Muscle of leg (tissue), 11 donors: Measurements from ENCODE around the gene EPB41. TPM values are rescaled to one million over a fixed set of nuclear protein-coding genes. Genes with fewer than 3 reads are reported as not detected.
A peak's percentile ranks its signal among the peaks of the same experiment; 100 is the strongest.
"Not testable (repeated sequence)": the region's sequence is repeated elsewhere in the genome, so short reads cannot be mapped to it uniquely, and the experiment has no call there.

Experiments used
- DNase-seq: peaks from one replicate; pipeline ENCODE4 v3.0.0; 2013
- H3K27ac ChIP-seq: one replicate; pipeline ENCODE4 v1.5.1; 2013; ENCODE audit warnings: mild to moderate bottlenecking, low read length, control low read depth
- H3K27me3 ChIP-seq: one replicate; pipeline ENCODE4 v1.6.1; 2013; ENCODE audit warnings: low read length; ENCODE audit not compliant: control insufficient read depth, insufficient read depth
- H3K36me3 ChIP-seq: one replicate; pipeline ENCODE4 v1.6.1; 2013; ENCODE audit warnings: low read length; ENCODE audit not compliant: control insufficient read depth, insufficient read depth
- H3K4me1 ChIP-seq: one replicate; pipeline ENCODE4 v1.6.1; 2013; ENCODE audit warnings: low read length; ENCODE audit not compliant: control insufficient read depth, insufficient read depth
- H3K4me3 ChIP-seq: one replicate; pipeline ENCODE4 v1.5.1; 2013; ENCODE audit warnings: low read length, control low read depth
- H3K9me3 ChIP-seq: replicated peaks from 2 replicates; pipeline ENCODE4 v1.6.1; 2013; ENCODE audit warnings: low read depth, low read length; ENCODE audit not compliant: control insufficient read depth
- WGBS: methylation state at CpG from one replicate; pipeline ENCODE4 v1.1.5; 2013; ENCODE audit warnings: missing lambda C conversion rate; ENCODE audit not compliant: insufficient coverage; 5-methylcytosine and 5-hydroxymethylcytosine counted together
- polyA plus RNA-seq, 8 donors: library from polyadenylated mRNA; unstranded; fragments of 120-200 nt; gene quantifications; one replicate each; pipeline versions ENCODE4 v1.2.1 to v1.2.3, GENCODE V29; 2013; ENCODE audit warnings: inconsistent platforms in 1 of 8, low replicate concordance in 1 of 8; ENCODE audit not compliant: insufficient read length in 8 of 8, insufficient read depth in 1 of 8
- total RNA-seq: library from RNA; stranded (reverse); fragments of 120-200 nt; gene quantifications from one replicate; pipeline ENCODE4 v1.2.4, GENCODE V29; 2013

The EPB41 gene
- total and polyA plus RNA-seq, 9 donors: 7.2 to 14.3 (median 9.5) TPM

GRCh38 chr1:28936528-28936927 is 22.2 kb downstream of the EPB41 start:
- DNase-seq: no peak
- Histone ChIP-seq H3K36me3 (no peaks in the 10 kb centered on the region), H3K27me3 (no peaks in the 10 kb centered on the region), H3K9me3 (no peaks in the 10 kb centered on the region), H3K27ac (no peak overlapping the region), H3K4me1 (no peaks in the 10 kb centered on the region), H3K4me3 (no peak overlapping the region)

GRCh38 chr1:28943581-28943980 is 29.2 kb downstream of the EPB41 start:
- H3K9me3 ChIP-seq, H3K4me1 ChIP-seq, H3K36me3 ChIP-seq, H3K27me3 ChIP-seq, H3K27ac ChIP-seq, DNase-seq, H3K4me3 ChIP-seq: not testable (repeated sequence)
- WGBS: no CpG with 5 or more reads among the region's 3 CpGs

GRCh38 chr1:28950006-28950405 is 35.6 kb downstream of the EPB41 start:
- no peaks in the 10 kb centered on the region for H3K27me3 ChIP-seq
- H3K36me3 ChIP-seq: no peaks in the 10 kb centered on the region
- H3K4me3 ChIP-seq: no peak overlapping the region
- WGBS: no CpG with 5 or more reads among the region's 1 CpG
- H3K4me1 ChIP-seq: no peaks in the 10 kb centered on the region
- H3K9me3 ChIP-seq: no peaks in the 10 kb centered on the region
- H3K27ac ChIP-seq: no peak overlapping the region
- DNase-seq: no peak

GRCh38 chr1:28950449-28950848 is 36.1 kb downstream of the EPB41 start:
- Histone ChIP-seq H3K27me3 (no peaks in the 10 kb centered on the region), H3K4me1 (no peaks in the 10 kb centered on the region), H3K4me3 (no peak overlapping the region), H3K27ac (no peak overlapping the region), H3K36me3 (no peaks in the 10 kb centered on the region), H3K9me3 (no peaks in the 10 kb centered on the region)
- no peak for DNase-seq

GRCh38 chr1:28954126-28954726 is 39.9 kb downstream of the EPB41 start:
- peak; percentile 49 for DNase-seq
- Histone ChIP-seq H3K27me3 (no peaks in the 10 kb centered on the region), H3K36me3 (no peaks in the 10 kb centered on the region), H3K4me1 (no peaks in the 10 kb centered on the region), H3K9me3 (no peaks in the 10 kb centered on the region), H3K4me3 (no peak overlapping the region), H3K27ac (no peak overlapping the region)
- no CpG with 5 or more reads among the region's 2 CpGs for WGBS

GRCh38 chr1:28956038-28956464 is 41.7 kb downstream of the EPB41 start:
- Histone ChIP-seq H3K27me3 (no peaks in the 10 kb centered on the region), H3K4me1 (no peaks in the 10 kb centered on the region), H3K27ac (no peak overlapping the region), H3K4me3 (no peak overlapping the region), H3K9me3 (no peaks in the 10 kb centered on the region), H3K36me3 (no peaks in the 10 kb centered on the region)
- no CpG with 5 or more reads among the region's 2 CpGs for WGBS
- DNase-seq: no peak

GRCh38 chr1:28962114-28962831 is 47.9 kb downstream of the EPB41 start:
- not testable (repeated sequence) for H3K4me1 ChIP-seq, H3K9me3 ChIP-seq, H3K27ac ChIP-seq, H3K27me3 ChIP-seq, DNase-seq, H3K4me3 ChIP-seq, H3K36me3 ChIP-seq
- WGBS: 84% methylated on average over 9 of the region's 13 CpGs

- Histone ChIP-seq H3K4me1 (no peaks in the 10 kb centered on the region), H3K27me3 (no peaks in the 10 kb centered on the region), H3K36me3 (no peaks in the 10 kb centered on the region), H3K9me3 (no peaks in the 10 kb centered on the region), H3K4me3 (no peak overlapping the region), H3K27ac (no peak overlapping the region)
- no CpG with 5 or more reads among the region's 1 CpG for WGBS
- DNase-seq: no peak
These were observed 51.0 kb downstream of the EPB41 start for GRCh38 chr1:28965271-28965870.

GRCh38 chr1:28966617-28967016 is 52.2 kb downstream of the EPB41 start:
- Histone ChIP-seq H3K27ac (no peak overlapping the region), H3K4me1 (no peaks in the 10 kb centered on the region), H3K36me3 (no peaks in the 10 kb centered on the region), H3K27me3 (no peaks in the 10 kb centered on the region), H3K4me3 (no peak overlapping the region), H3K9me3 (no peaks in the 10 kb centered on the region)
- WGBS: no CpG with 5 or more reads among the region's 2 CpGs
- DNase-seq: no peak

- no peaks in the 10 kb centered on the region for H3K36me3 ChIP-seq
- no peak for DNase-seq
- WGBS: 76% methylated on average over 4 of the region's 9 CpGs
- H3K27me3 ChIP-seq: no peaks in the 10 kb centered on the region
- no peak overlapping the region for H3K4me3 ChIP-seq
- H3K9me3 ChIP-seq: no peaks in the 10 kb centered on the region
- no peak overlapping the region for H3K27ac ChIP-seq
- H3K4me1 ChIP-seq: no peaks in the 10 kb centered on the region
These were observed 57.8 kb downstream of the EPB41 start for GRCh38 chr1:28971980-28972771.
